ENCODE results near the gene TPP2.
A peak's percentile ranks its signal among the peaks of the same experiment; 100 is the strongest.

Gene TPP2

GRCh38 chr13:102593466-102593865, 3.3 kb upstream of the TPP2 start:
- Histone ChIP-seq H3K9me3 (ENCODE audit: low read length) (no peaks in the 10 kb centered on the region), H2AFZ (ENCODE audit: low read length) (no peak overlapping the region), H3K9me2 (ENCODE audit: low read depth, low read length) (no peaks in the 10 kb centered on the region), H3K4me3 (ENCODE audit: low read depth, low read length, poor library complexity, severe bottlenecking) (no peak overlapping the region), H3K4me2 (ENCODE audit: low read length) (peak overlapping the region; percentile 95; the same call in 1 of the 2 replicates), H3K27ac (ENCODE audit: low read depth, low read length, poor library complexity, severe bottlenecking) (peak overlapping the region; percentile 48), H3F3A (ENCODE audit: insufficient read depth, low read length) (peaks cover 4% of the 10 kb centered on the region; the same call in 1 of the 2 replicates), H3K4me1 (ENCODE audit: insufficient read depth, low read length, severe bottlenecking) (peaks cover 40% of the 10 kb centered on the region), H3K36me3 (ENCODE audit: insufficient read depth, low read length) (no peaks in the 10 kb centered on the region), H3K9ac (ENCODE audit: low read length) (no peak overlapping the region), H3K79me2 (ENCODE audit: insufficient read depth, low read length) (peaks cover 23% of the 10 kb centered on the region), H4K20me1 (ENCODE audit: insufficient read depth, low read length) (no peaks in the 10 kb centered on the region), H3K27me3 (ENCODE audit: insufficient read depth, low read length) (no peaks in the 10 kb centered on the region)
- no peak for TF ChIP-seq CTCF (IDR thresholded peaks at IDR 0.05; ENCODE audit: low read length)
- TF ChIP-seq EZH2 (IDR thresholded peaks at IDR 0.05; ENCODE audit: borderline replicate concordance, low read length), result no peak

GRCh38 chr13:102597029-102597961, 509 bp downstream of the TPP2 start:
- H3K9me3 ChIP-seq (ENCODE audit: low read length), result no peaks in the 10 kb centered on the region
- H3K27me3 ChIP-seq (ENCODE audit: insufficient read depth, low read length), result no peaks in the 10 kb centered on the region
- TF ChIP-seq EZH2 (IDR thresholded peaks at IDR 0.05; ENCODE audit: borderline replicate concordance, low read length), result no peak
- no peak for TF ChIP-seq CTCF (IDR thresholded peaks at IDR 0.05; ENCODE audit: low read length)
- H2AFZ ChIP-seq (ENCODE audit: low read length), result no peak overlapping the region
- peaks cover 4% of the 10 kb centered on the region; the same call in 1 of the 2 replicates for H3F3A ChIP-seq (ENCODE audit: insufficient read depth, low read length)
- H4K20me1 ChIP-seq (ENCODE audit: insufficient read depth, low read length), result no peaks in the 10 kb centered on the region
- H3K4me3 ChIP-seq (ENCODE audit: low read depth, low read length, poor library complexity, severe bottlenecking), result peak overlapping the region; percentile 82
- H3K4me1 ChIP-seq (ENCODE audit: insufficient read depth, low read length, severe bottlenecking), result peaks cover 54% of the 10 kb centered on the region
- peaks cover 62% of the 10 kb centered on the region for H3K79me2 ChIP-seq (ENCODE audit: insufficient read depth, low read length)
- H3K36me3 ChIP-seq (ENCODE audit: insufficient read depth, low read length), result peaks cover 7% of the 10 kb centered on the region
- H3K9ac ChIP-seq (ENCODE audit: low read length), result peak overlapping the region; percentile 92
- peak overlapping the region; percentile 43 for H3K27ac ChIP-seq (ENCODE audit: low read depth, low read length, poor library complexity, severe bottlenecking)
- peak overlapping the region; percentile 96 for H3K4me2 ChIP-seq (ENCODE audit: low read length)
- no peaks in the 10 kb centered on the region for H3K9me2 ChIP-seq (ENCODE audit: low read depth, low read length)

GRCh38 chr13:102598061-102598460, 1.3 kb downstream of the TPP2 start:
- H3K9ac ChIP-seq (ENCODE audit: low read length), result peak overlapping the region; percentile 92
- H3K27me3 ChIP-seq (ENCODE audit: insufficient read depth, low read length), result no peaks in the 10 kb centered on the region
- H3K4me3 ChIP-seq (ENCODE audit: low read depth, low read length, poor library complexity, severe bottlenecking), result peak overlapping the region; percentile 82
- no peaks in the 10 kb centered on the region for H4K20me1 ChIP-seq (ENCODE audit: insufficient read depth, low read length)
- peaks cover 69% of the 10 kb centered on the region for H3K79me2 ChIP-seq (ENCODE audit: insufficient read depth, low read length)
- H3K36me3 ChIP-seq (ENCODE audit: insufficient read depth, low read length), result peaks cover 15% of the 10 kb centered on the region
- TF ChIP-seq CTCF (IDR thresholded peaks at IDR 0.05; ENCODE audit: low read length), result no peak
- no peak for TF ChIP-seq EZH2 (IDR thresholded peaks at IDR 0.05; ENCODE audit: borderline replicate concordance, low read length)
- no peaks in the 10 kb centered on the region for H3K9me2 ChIP-seq (ENCODE audit: low read depth, low read length)
- H3K9me3 ChIP-seq (ENCODE audit: low read length), result no peaks in the 10 kb centered on the region
- H3K27ac ChIP-seq (ENCODE audit: low read depth, low read length, poor library complexity, severe bottlenecking), result peak overlapping the region; percentile 43
- peaks cover 4% of the 10 kb centered on the region; the same call in 1 of the 2 replicates for H3F3A ChIP-seq (ENCODE audit: insufficient read depth, low read length)
- H3K4me2 ChIP-seq (ENCODE audit: low read length), result peak overlapping the region; percentile 96
- H3K4me1 ChIP-seq (ENCODE audit: insufficient read depth, low read length, severe bottlenecking), result peaks cover 46% of the 10 kb centered on the region
- no peak overlapping the region for H2AFZ ChIP-seq (ENCODE audit: low read length)
